Activated T-helper 2 cell treated with anti-CD3 and anti-CD28 coated beads, Interferon-gamma antibody, Interleukin-2, Interleukin-4, amounts not matched to agents 10 μg/mL and 5 μg/mL and 100 μg/mL, durations not matched to agents 14 hours and 24 hours and 36 hours (primary cell): ENCODE data around the gene ROBO1. TPM values are rescaled to one million over a fixed set of nuclear protein-coding genes. Genes with fewer than 3 reads are reported as not detected.
"Not testable (repeated sequence)": the region's sequence is repeated elsewhere in the genome, so short reads cannot be mapped to it uniquely, and the experiment has no call there.

Experiments used
- DNase-seq: peaks from one replicate; pipeline ENCODE4 v3.0.0; 2021; ENCODE audit warnings: low spot score
- H3K27ac Mint-ChIP-seq: one replicate; pipeline ENCODE4 v1.8.0; 2021; ENCODE audit warnings: mixed read lengths
- H3K27me3 Mint-ChIP-seq: one replicate; pipeline ENCODE4 v1.8.0; 2021; ENCODE audit warnings: low read depth, mixed read lengths
- H3K36me3 Mint-ChIP-seq: one replicate; pipeline ENCODE4 v1.8.0; 2021; ENCODE audit warnings: low read depth, mixed read lengths
- H3K4me1 Mint-ChIP-seq: one replicate; pipeline ENCODE4 v1.8.0; 2021; ENCODE audit warnings: low read depth, mixed read lengths
- H3K4me3 Mint-ChIP-seq: one replicate; pipeline ENCODE4 v1.8.0; 2021; ENCODE audit warnings: low read depth, mild to moderate bottlenecking, moderate library complexity, mixed read lengths
- H3K9me3 Mint-ChIP-seq: one replicate; pipeline ENCODE4 v1.8.0; 2021; ENCODE audit warnings: mixed read lengths
- intact Hi-C: fragments of 100-400 bp; cut with micrococcal nuclease; formaldehyde crosslinking; loops from one replicate; pipeline ENCODE4 v1.15.1; 2023
- total RNA-seq: library from RNA; stranded (reverse); gene quantifications from 2 replicates; pipeline ENCODE4 v1.2.3, GENCODE V29; 2022

Gene ROBO1
- total RNA-seq, 1 donor from 2014 or later = not detected

DNA sequence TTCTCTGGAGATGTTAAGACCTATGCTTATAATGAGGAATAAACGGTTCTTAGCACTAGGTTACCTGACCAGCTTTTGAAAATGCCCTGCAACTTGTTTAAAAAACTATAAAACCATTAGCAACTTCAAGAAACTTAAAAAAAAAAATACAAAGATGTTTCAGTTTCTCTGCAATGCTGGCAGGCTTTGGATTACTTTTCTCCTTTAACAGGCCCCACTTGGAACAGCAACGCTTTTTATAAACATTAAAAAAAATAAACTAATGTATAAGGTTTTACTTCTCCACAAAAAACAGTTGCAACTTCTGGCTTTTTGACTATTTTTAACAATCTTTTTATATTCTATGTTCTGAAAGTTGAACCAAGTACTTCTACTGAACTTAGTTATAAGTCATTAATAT, 1006.7 kb downstream of the ROBO1 start:
- no peaks in the 10 kb centered on the region for H3K27me3 Mint-ChIP-seq

DNA sequence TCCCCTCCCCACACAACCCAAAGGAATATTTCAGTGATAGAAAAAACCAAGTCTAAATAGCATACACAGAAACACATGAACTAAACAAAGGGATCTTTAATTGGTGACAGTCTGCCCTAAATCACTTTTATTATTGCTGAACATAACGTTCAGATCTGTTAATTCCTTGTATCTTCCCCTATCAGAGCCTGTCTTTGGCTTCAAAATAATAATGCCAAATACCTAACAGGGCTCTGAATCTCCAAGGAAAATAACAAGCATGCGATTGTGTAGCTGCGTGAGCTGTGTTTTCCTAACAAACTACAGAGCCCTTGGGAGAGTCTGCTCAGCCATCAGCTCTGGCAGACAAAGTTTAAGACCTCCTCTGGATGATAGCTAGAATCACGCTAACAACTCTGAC, 1010.1 kb downstream of the ROBO1 start:
- intact Hi-C loops = no loop called here
- no peak for DNase-seq
- Mint-ChIP-seq H3K4me3 (no peak overlapping the region), H3K27me3 (no peaks in the 10 kb centered on the region), H3K36me3 (no peaks in the 10 kb centered on the region), H3K9me3 (peaks cover 15% of the 10 kb centered on the region), H3K27ac (no peak overlapping the region), H3K4me1 (no peaks in the 10 kb centered on the region)

More for the DNA sequence above, 1006.7 kb downstream of the ROBO1 start:
- Mint-ChIP-seq H3K36me3 (no peaks in the 10 kb centered on the region), H3K4me3 (no peak overlapping the region), H3K27ac (no peak overlapping the region), H3K4me1 (no peaks in the 10 kb centered on the region), H3K9me3 (peaks cover 10% of the 10 kb centered on the region)
- DNase-seq = no peak
- intact Hi-C loops = no loop called here

DNA sequence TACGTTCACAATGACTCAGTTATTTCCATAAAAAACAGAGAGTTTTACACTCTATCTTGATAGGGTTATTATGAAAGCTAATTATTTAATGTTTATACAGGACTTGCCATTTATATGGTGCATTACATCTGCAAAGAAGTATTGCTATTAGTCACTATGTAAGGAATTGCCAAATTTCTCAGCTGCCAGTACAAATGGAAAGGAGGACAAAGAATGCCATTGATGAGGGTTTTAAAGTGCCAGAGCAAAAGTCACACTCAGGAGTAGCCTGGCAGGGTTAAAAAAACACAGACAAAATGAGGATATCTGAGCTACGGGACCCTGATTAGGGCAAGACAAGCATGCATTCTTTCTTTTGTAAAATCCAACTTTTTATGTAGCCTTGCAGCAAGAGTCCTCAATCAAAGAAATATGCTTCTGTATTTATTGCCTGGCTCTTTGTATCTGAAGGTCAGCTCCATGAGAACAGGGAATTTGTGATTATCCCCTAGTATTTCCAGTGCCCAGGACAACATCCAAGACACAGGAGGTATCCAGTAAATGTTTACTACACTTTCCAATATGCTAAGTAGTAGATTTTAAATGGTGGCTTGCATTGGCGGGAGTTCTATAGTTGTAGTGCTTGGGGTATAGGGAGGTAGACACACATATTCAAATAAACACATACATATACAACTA, 1013.6 kb downstream of the ROBO1 start:
- Mint-ChIP-seq H3K27ac (no peak overlapping the region), H3K4me3 (no peak overlapping the region), H3K9me3 (peaks cover 17% of the 10 kb centered on the region), H3K4me1 (no peaks in the 10 kb centered on the region), H3K27me3 (no peaks in the 10 kb centered on the region), H3K36me3 (no peaks in the 10 kb centered on the region)
- intact Hi-C loops = no loop called here
- no peak for DNase-seq

DNA sequence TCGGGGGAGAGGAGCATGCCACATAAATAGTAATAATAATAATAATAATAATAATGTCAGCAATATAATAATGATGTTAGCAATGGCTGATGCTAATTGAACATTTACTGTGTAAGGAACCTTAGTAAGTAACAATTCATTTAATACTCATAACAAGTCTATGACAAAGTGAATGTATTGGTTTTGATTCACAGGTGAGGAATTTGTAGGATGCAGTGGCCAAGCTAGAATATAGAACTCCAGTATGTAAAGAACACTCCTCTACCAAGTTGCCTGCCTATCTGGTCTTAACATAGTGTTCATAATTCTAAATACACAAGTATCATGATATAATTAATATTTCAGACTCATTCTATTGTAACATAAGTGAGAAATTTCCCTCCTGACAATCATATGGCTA, 1016.5 kb downstream of the ROBO1 start:
- Mint-ChIP-seq H3K4me1 (no peaks in the 10 kb centered on the region), H3K4me3 (no peak overlapping the region), H3K27me3 (no peaks in the 10 kb centered on the region), H3K9me3 (peaks cover 8% of the 10 kb centered on the region), H3K27ac (no peak overlapping the region), H3K36me3 (no peaks in the 10 kb centered on the region)
- no peak for DNase-seq
- intact Hi-C loops = no loop called here

DNA sequence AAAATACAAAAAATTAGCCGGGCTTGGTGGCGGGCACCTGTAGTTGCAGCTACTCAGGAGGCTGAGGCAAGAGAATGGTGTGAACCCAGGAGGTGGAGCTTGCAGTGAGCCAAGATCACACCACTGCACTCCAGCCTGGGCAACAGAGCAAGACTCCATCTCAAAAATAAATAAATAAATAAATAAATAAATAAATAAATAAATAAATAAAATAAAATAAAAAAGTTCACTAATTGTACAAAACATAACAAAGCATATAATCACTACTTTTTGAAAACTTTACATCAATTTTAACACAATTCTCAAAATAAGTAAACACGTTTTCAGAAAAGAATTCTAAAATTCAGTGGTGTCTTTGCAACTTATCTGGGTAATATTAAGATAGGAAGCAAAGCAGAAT, 1017.5 kb downstream of the ROBO1 start:
- H3K36me3 Mint-ChIP-seq, DNase-seq, H3K27ac Mint-ChIP-seq, H3K27me3 Mint-ChIP-seq, H3K4me3 Mint-ChIP-seq, H3K4me1 Mint-ChIP-seq, intact Hi-C loops: not testable (repeated sequence)
- H3K9me3 Mint-ChIP-seq = peaks cover 15% of the 10 kb centered on the region

DNA sequence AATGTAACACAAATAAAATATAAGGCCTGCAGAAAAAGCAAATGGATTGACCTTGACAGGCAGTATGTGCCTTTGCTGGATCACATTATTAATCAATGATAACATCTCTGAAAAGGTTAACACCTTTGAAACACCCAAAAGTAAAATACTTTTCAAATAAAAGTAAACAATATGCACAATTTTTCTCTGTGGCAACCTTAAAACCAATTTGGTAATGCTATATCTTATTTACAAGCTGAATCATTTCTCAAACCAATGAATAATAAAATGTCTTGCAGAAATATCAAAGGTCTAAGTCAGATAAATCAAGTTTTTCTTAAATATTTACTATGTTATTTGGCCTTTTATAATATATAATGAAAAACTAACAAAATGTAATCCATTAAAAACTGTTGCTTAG, 1018.7 kb downstream of the ROBO1 start:
- H3K27me3 Mint-ChIP-seq = no peaks in the 10 kb centered on the region
- H3K27ac Mint-ChIP-seq = no peak overlapping the region
- DNase-seq = no peak
- no peak overlapping the region for H3K4me3 Mint-ChIP-seq
- H3K9me3 Mint-ChIP-seq = peaks cover 18% of the 10 kb centered on the region
- H3K4me1 Mint-ChIP-seq = no peaks in the 10 kb centered on the region
- no peaks in the 10 kb centered on the region for H3K36me3 Mint-ChIP-seq
- intact Hi-C loops = no loop called here

DNA sequence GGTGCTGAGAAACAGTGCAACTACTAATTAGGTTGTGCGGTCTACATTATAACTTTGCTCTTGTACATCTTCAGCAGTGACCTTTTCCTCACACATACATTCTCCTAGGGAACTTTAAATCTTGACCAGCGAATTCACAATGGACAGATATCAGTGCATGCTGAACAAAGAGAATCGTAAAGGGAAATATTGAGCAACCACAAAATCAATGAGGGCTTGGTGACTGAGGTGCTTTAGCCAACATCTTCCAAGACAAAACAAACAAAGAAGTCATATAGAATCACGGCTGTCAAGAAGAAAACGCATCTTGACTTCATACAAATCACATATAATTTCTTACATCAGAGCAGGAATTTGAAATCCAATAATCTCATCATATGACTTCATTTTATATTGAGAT, 1022.0 kb downstream of the ROBO1 start:
- H3K36me3 Mint-ChIP-seq = no peaks in the 10 kb centered on the region
- H3K4me1 Mint-ChIP-seq = no peaks in the 10 kb centered on the region
- H3K27ac Mint-ChIP-seq = no peak overlapping the region
- intact Hi-C loops = no loop called here
- H3K9me3 Mint-ChIP-seq = peaks cover 23% of the 10 kb centered on the region
- H3K27me3 Mint-ChIP-seq = no peaks in the 10 kb centered on the region
- DNase-seq = no peak
- H3K4me3 Mint-ChIP-seq = no peak overlapping the region

DNA sequence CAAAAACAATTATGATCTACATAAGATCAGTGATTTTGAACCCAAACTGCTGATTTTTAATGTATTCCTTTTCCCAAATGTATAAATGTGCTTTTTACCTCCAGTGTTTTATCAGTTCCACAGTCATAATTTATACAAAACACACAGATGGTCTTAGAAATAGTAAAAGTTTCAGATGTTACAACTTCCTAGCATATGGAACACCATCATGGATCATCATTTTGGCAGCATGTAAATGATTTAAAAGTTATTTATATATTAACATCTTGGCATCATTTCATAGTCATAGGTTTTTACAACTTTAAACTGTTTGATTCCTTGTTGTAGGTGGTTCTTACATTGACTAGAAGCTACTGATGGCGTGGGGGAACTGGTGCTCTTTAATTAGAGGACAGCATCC, 1025.3 kb downstream of the ROBO1 start:
- Mint-ChIP-seq H3K36me3 (no peaks in the 10 kb centered on the region), H3K9me3 (peaks cover 20% of the 10 kb centered on the region), H3K4me1 (no peaks in the 10 kb centered on the region), H3K27me3 (no peaks in the 10 kb centered on the region), H3K27ac (no peak overlapping the region), H3K4me3 (no peak overlapping the region)
- intact Hi-C loops = no loop called here
- DNase-seq = no peak

DNA sequence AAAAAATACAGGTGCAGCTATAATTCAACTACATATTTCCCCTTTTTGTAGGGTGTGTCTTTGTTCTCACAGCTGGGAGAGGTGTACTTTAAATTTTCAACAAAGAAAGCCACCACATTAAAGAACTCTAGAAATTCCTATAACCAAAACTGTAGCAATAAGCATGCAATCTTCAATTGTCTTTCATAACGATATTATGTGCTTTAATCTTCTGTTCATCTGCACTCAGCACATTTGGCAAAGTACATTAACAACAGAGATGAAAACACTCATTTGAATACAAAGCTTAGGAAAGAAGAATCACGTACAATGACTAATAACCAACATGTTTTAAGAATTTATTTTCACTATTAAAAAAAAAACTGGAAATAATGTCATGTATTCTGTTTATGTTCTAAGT, 1025.8 kb downstream of the ROBO1 start:
- Mint-ChIP-seq H3K4me1 (no peaks in the 10 kb centered on the region), H3K9me3 (peaks cover 20% of the 10 kb centered on the region), H3K27ac (no peak overlapping the region), H3K36me3 (no peaks in the 10 kb centered on the region), H3K27me3 (no peaks in the 10 kb centered on the region), H3K4me3 (no peak overlapping the region)
- intact Hi-C loops = no loop called here
- no peak for DNase-seq

DNA sequence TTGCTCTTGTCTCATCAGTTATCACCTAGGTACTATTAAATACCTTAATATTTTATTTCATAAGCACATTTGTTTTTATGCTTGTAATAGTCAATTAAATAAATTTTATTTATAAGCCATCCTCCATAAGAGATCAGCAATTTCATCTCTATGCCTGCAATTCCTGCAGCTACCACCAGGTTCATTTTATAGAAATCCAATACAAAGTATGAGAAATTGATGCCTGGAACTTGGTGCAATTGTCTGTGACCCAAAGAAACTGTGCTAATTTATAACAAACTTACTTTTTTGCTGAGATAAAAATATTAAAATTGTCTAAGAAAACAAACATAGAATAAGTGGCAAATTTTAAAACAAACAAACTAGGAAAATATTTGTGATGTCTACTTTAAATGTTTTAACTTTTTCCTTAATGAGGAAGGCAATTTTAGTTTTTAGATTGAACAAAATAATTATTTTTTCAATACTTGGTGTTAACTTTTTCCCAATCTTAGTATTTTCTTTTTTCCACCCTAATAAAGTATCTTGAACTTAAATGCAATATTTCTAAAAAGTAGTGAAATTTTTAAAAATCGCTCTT, 1026.6 kb downstream of the ROBO1 start:
- Mint-ChIP-seq H3K27me3 (no peaks in the 10 kb centered on the region), H3K27ac (no peak overlapping the region), H3K9me3 (peaks cover 20% of the 10 kb centered on the region), H3K4me1 (no peaks in the 10 kb centered on the region), H3K4me3 (no peak overlapping the region), H3K36me3 (no peaks in the 10 kb centered on the region)
- DNase-seq = no peak
- intact Hi-C loops = no loop called here

DNA sequence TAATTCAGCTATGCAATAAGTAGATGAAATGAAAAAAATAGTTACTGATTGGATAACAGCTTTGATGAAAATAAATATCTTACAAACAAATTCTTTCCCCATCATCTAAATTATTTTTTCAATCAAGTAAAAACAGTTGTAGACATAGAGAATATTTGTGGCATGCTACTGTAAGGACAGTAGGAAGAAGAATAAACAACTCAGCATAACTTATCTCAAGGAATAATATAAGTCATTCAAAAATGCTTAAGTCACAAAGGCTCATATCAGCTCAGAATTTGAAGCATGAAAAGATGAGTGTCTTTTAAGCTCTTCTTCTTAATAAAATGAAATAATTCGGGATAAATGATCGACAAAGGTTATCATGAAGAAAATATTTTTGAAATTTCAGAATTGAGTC, 1029.0 kb downstream of the ROBO1 start:
- intact Hi-C loops = no loop called here
- H3K4me1 Mint-ChIP-seq = no peaks in the 10 kb centered on the region
- H3K9me3 Mint-ChIP-seq = peaks cover 4% of the 10 kb centered on the region
- H3K4me3 Mint-ChIP-seq = no peak overlapping the region
- no peaks in the 10 kb centered on the region for H3K36me3 Mint-ChIP-seq
- H3K27ac Mint-ChIP-seq = no peak overlapping the region
- no peak for DNase-seq
- H3K27me3 Mint-ChIP-seq = no peaks in the 10 kb centered on the region

DNA sequence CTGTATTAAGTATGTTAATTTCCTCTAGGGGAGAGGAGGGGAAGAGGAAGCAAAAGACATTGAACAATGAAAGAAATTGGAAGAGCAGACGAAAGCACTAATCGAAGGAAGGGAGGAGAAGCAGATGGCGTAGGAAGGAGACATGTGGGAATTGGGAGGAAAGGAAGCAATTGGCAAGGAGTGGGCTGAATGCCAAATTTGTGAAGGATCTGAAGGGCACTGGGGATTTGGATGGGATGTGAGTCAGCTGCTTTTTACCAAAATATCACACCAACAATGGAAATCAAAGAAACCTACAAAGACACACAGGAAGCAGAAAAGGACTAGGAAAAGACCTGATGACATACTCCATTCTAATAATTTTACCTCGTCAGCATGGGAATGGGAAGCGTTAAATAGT, 1029.8 kb downstream of the ROBO1 start:
- no peak overlapping the region for H3K27ac Mint-ChIP-seq
- H3K36me3 Mint-ChIP-seq = no peaks in the 10 kb centered on the region
- no peaks in the 10 kb centered on the region for H3K4me1 Mint-ChIP-seq
- H3K27me3 Mint-ChIP-seq = no peaks in the 10 kb centered on the region
- intact Hi-C loops = no loop called here
- H3K9me3 Mint-ChIP-seq = no peaks in the 10 kb centered on the region
- no peak for DNase-seq
- H3K4me3 Mint-ChIP-seq = no peak overlapping the region

DNA sequence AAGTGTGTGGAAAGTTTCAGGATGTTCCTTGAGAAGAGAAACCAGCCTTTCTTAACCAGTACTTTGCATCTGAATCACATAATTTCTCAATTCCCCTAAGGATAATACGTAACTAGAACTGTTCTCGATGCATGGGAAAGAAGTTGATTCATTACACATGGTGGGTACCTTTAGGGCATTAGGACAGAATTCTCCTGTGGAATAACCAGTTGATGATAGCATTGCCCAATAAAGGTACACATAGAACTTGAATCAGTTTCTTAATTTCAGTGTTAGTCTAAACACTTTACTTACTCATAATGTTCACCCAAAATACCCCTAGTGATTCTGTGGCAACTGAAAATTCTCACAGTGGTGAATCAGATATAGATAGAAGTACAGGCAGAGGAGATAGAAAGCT, 1030.9 kb downstream of the ROBO1 start:
- no peaks in the 10 kb centered on the region for H3K4me1 Mint-ChIP-seq
- intact Hi-C loops = no loop called here
- no peaks in the 10 kb centered on the region for H3K36me3 Mint-ChIP-seq
- DNase-seq = no peak
- H3K27me3 Mint-ChIP-seq = no peaks in the 10 kb centered on the region
- H3K4me3 Mint-ChIP-seq = no peak overlapping the region
- H3K9me3 Mint-ChIP-seq = peaks cover 5% of the 10 kb centered on the region
- no peak overlapping the region for H3K27ac Mint-ChIP-seq
